Activated CD8-positive, alpha-beta memory T cell treated with anti-CD3 and anti-CD28 coated beads for 1 hour (primary cell): ENCODE results near the gene CDK12.
"Not testable (repeated sequence)": the region's sequence is repeated elsewhere in the genome, so short reads cannot be mapped to it uniquely, and the experiment has no call there.

ENCODE experiments used
- DNase-seq, 2 donors: peaks; one replicate each; pipeline ENCODE4 v3.0.0-alpha.2; 2020; ENCODE audit warnings: low read depth in 1 of 2; ENCODE audit errors: extremely low read depth in 1 of 2

The CDK12 gene

GRCh38 chr17:39461113-39461925 lies at the start of gene CDK12:
Gene CDK12 (plus strand): TSS chr17:39461486. CDS start chr17:39462072, 586 bp downstream.
- DNase-seq: peak; percentile 83 to 87

GRCh38 chr17:39416141-39416540 lies 45.1 kb upstream of the CDK12 start:
- no peak for DNase-seq

DNA sequence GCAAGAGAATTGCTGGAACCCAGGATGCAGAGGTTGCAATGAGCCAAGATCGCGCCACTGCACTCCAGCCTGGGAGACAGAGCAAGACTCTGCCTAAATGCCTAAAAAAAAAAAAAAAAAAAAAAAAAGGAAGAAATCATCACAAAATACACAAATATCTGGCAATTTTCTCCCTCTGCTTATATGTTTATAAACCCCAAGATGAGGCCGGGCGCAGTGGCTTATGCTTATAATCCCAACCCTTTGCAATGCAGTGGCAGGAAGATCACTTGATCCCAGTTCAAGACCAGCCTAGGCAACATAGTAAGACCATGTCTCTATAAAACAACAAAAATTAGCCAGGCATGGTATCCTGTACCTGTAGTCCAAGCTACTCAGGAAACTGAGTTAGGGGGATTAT lies 31.7 kb upstream of the CDK12 start:
- DNase-seq: no peak

- DNase-seq: not testable (repeated sequence)
Observed at GRCh38 chr17:39439868-39440267, 21.4 kb upstream of the CDK12 start.

GRCh38 chr17:39443326-39443725 lies 18.0 kb upstream of the CDK12 start:
- DNase-seq: no peak

DNA sequence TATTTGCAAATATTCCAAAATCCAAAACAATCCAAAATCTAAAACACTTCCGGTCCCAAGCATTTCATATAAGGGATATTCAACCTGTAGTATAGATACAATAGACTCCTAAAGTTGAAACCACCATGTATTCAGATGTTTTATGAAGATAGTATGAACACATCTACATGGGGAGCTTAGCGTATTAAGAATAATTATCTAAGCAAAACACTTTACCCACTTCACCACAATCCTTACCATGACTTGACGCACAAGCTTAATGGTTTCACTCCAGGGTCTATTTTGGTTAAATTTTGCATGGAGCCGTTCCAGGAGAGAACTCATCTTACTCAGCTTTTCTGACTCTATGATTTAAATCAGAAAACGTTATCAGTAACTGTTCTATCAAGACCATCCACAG lies 13.7 kb upstream of the CDK12 start:
- no peak for DNase-seq

GRCh38 chr17:39450051-39450450 lies 11.2 kb upstream of the CDK12 start:
- DNase-seq: no peak

- peak; percentile 73 to 84 for DNase-seq
Observed at GRCh38 chr17:39450847-39451581, 10.3 kb upstream of the CDK12 start, which contains the start of gene MED1. Gene MED1 (minus strand): TSS chr17:39451263. CDS start chr17:39451062, 201 bp downstream.

DNA sequence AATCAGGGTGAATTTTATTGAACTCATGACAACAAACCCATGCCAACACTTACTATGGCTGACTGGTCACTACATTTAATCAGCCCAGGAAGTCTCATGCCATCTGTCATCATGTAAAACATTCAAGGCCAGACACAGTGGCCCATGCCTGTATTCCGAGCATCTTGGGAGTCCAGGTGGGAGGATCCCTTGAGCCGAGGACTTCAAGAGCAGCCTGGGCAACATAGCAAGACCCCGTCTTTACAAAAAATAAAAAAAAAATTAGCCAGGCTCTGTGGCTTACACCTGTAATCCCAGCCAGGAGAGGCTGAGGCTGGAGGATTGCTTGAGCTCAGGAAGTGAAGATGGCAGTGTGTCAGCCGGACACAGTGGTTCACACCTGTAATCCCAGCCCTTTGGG lies 5.4 kb upstream of the CDK12 start:
- DNase-seq: no peak

GRCh38 chr17:39461926-39462569 lies 762 bp downstream of the CDK12 start:
- no peak for DNase-seq

DNA sequence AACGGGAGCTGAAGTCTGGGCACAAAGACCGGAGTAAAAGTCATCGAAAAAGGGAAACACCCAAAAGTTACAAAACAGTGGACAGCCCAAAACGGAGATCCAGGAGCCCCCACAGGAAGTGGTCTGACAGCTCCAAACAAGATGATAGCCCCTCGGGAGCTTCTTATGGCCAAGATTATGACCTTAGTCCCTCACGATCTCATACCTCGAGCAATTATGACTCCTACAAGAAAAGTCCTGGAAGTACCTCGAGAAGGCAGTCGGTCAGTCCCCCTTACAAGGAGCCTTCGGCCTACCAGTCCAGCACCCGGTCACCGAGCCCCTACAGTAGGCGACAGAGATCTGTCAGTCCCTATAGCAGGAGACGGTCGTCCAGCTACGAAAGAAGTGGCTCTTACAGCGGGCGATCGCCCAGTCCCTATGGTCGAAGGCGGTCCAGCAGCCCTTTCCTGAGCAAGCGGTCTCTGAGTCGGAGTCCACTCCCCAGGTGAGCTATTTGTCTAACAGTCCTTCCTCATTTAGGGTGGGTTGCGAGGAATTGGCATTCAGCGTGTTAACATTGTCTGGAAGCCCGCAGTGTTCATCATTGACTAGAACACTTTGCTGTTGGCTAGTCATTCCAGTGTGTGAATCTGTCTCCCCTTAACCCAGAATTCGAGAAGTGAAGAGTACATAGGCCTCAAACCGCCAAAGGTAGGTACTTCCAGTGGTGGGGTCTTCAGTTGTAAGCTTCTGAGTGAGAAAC lies 1.5 kb downstream of the CDK12 start:
- DNase-seq: no peak

- DNase-seq: not testable (repeated sequence)
Observed at GRCh38 chr17:39464639-39465181, 3.4 kb downstream of the CDK12 start.

- DNase-seq: not testable (repeated sequence)
Observed at GRCh38 chr17:39468610-39469009, 7.3 kb downstream of the CDK12 start.

- DNase-seq: no peak
Observed at GRCh38 chr17:39473310-39473709, 12.0 kb downstream of the CDK12 start.

DNA sequence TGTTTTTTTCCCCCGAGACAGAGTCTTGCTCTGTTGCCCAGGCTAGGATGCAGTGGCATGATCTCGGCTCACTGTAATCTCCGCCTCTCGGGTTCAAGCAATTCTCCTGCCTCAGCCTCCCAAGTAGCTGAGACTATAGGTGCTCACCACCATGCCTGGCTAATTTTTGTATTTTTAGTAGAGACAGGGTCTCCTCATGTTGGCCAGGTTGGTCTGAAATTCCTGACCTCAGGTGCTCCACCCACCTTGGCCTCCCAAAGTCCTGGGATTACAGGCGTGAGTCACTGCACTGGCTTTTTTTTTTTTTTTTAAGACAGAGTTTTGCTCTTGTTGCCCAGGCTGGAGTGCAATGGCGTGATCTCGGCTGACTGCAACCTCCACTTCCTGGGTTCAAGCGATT lies 18.3 kb downstream of the CDK12 start:
- DNase-seq: not testable (repeated sequence)

DNA sequence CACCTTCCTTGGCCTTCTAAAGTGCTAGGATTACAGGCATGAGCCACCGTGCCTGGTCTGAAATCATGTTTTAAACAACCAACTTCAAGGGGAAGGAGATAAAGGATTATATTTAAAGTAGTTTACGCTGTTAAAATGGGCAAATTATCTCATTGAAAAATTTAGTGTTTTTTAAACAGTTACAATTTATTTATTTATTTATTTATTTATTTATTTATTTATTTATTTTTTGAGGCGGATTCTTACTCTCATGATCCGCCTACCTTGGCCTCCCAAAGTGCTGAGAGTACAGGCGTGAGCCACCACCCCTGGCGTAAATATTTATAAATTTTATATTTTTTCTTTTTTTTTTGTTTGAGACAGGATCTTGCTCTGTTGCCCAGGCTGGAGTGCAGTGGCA lies 22.2 kb downstream of the CDK12 start:
- no peak for DNase-seq

GRCh38 chr17:39484178-39484577 lies 22.9 kb downstream of the CDK12 start:
- DNase-seq: no peak

GRCh38 chr17:39485555-39485954 lies 24.3 kb downstream of the CDK12 start:
- no peak for DNase-seq

DNA sequence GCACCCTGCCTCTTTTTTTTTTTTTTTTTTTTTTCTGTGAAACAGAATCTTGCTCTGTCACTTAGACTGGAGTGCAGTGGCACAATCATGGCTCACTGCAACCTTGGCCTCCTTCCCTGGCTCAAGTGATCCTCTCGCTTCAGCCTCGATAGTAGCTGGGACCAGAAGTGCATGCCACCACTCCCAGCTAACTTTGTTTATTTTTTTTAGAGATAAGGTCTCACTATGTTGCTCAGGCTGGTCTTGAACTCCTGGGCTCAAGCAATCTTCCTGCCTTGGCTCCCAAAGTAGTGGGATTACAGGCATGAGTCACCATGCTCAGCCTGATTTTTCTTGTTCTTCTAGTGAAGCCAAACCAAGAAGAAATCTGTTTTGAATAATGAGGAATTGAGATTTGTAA lies 25.0 kb downstream of the CDK12 start:
- DNase-seq: no peak

- DNase-seq: not testable (repeated sequence)
Observed at GRCh38 chr17:39487490-39487889, 26.2 kb downstream of the CDK12 start.

DNA sequence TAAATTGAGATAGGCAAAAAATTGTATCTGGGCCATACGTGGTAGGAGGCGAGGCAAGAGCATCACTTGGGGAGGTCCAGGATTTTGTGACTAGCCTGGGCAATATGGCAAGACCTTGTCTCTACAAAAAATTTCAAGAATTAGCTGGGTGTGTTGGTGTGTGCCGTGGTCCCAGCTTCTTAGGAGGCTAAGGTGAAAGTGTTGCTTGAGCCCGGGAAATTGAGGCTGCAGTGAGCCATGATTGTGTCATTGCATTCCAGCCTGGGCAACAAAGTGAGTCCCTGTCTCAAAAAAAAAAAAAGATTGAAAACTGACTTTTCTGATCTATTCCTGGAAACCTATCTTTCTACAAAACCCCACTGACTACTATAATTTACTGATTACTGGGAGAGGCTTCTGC lies 26.7 kb downstream of the CDK12 start:
- no peak for DNase-seq
